GM10266 (cell line): ENCODE data around the gene C7orf57.

Experiments
- DNase-seq: peaks from one replicate; pipeline ENCODE4 v3.0.0; 2012; ENCODE audit errors: extremely low spot score
- CTCF ChIP-seq: IDR thresholded peaks from 2 replicates; pipeline ENCODE4 v1.5.1; 2012; ENCODE audit warnings: mild to moderate bottlenecking, low read depth; ENCODE audit not compliant: control insufficient read depth, insufficient read depth; ENCODE audit errors: missing control alignments

Gene C7orf57

GRCh38 chr7:48099781-48100180 is 64.4 kb downstream of the C7orf57 start:
- no peak for DNase-seq
- no peak for TF ChIP-seq CTCF

- DNase-seq, result no peak
- no peak for TF ChIP-seq CTCF
Measured at GRCh38 chr7:48101352-48101751, 66.0 kb downstream of the C7orf57 start.

GRCh38 chr7:48101968-48102367 is 66.6 kb downstream of the C7orf57 start:
- TF ChIP-seq CTCF, result peak; percentile 29
- no peak for DNase-seq

- no peak for TF ChIP-seq CTCF
- no peak for DNase-seq
Measured at GRCh38 chr7:48102530-48102929, 67.2 kb downstream of the C7orf57 start.

- no peak for TF ChIP-seq CTCF
- no peak for DNase-seq
Measured at GRCh38 chr7:48105045-48105444, 69.7 kb downstream of the C7orf57 start.

GRCh38 chr7:48106906-48107659 is 71.7 kb downstream of the C7orf57 start:
- no peak for DNase-seq

More at GRCh38 chr7:48106906-48107659, 71.7 kb downstream of the C7orf57 start:
- no peak for TF ChIP-seq CTCF
